Thyroid gland (tissue), 4 donors: ENCODE measurements around the gene RTL1.

Source experiments
- CTCF ChIP-seq, 6 experiments: fragments of 200-600 bp in 3 of 6; fragments of 450-650 bp in 3 of 6; sonication (generic) in 3 of 6; IDR thresholded peaks; one replicate each; pipeline ENCODE4 v1.5.1; 2016 to 2019; ENCODE audit warnings: antibody characterized with exemption in 6 of 6, mild to moderate bottlenecking in 2 of 6, inconsistent platforms in 1 of 6, moderate library complexity in 1 of 6
- POLR2A ChIP-seq, 2 donors: fragments of 450-650 bp; IDR thresholded peaks; one replicate each; pipeline ENCODE4 v1.6.1; 2017; ENCODE audit warnings: antibody characterized with exemption in 2 of 2, mild to moderate bottlenecking in 2 of 2, moderate library complexity in 1 of 2

- TF ChIP-seq CTCF (IDR thresholded peaks at IDR 0.05) (no peak), POLR2A (IDR thresholded peaks at IDR 0.05) (no peak)
These were observed 66.3 kb downstream of the RTL1 start for GRCh38 chr14:100836941-100837804.
